ENCODE data around the gene TOX2. TPM values are rescaled to one million over a fixed set of nuclear protein-coding genes. Genes with fewer than 3 reads are reported as not detected.

Gene TOX2
- total RNA-seq, 1 donor from 2014 or later, result 0.16 TPM

DNA sequence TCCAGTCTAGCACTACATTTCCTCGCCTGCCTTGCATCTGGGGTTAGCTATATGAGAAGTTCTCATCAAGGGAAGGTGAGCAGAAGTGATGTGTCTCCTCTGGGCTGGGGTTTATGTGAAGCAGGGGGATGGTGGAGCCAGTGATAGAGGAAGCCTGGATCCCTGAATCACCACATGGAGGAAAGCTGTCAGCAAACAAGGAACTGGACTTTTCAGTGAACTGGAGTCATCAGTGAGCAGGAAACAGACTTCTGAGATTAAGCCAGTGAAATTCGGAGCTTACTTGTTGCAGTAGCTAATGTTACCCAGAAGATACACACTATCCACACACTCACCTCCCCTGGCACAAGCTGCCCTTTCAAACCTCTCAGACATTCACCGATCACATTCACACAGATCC, 13.4 kb upstream of the TOX2 start:
- peaks cover 12% of the 10 kb centered on the region for H3K9me3 Mint-ChIP-seq (ENCODE audit: unreplicated experiment)
- H4K20me1 ChIP-seq (ENCODE audit: insufficient read depth, low read length), result no peaks in the 10 kb centered on the region
- no peaks in the 10 kb centered on the region for H3K9me3 ChIP-seq (ENCODE audit: insufficient read depth, low read depth, low read length)
- no peak overlapping the region for H3K4me3 Mint-ChIP-seq (ENCODE audit: unreplicated experiment)
- H3K4me1 Mint-ChIP-seq (ENCODE audit: low read depth, unreplicated experiment), result no peaks in the 10 kb centered on the region
- H3K27me3 Mint-ChIP-seq (ENCODE audit: low read depth, unreplicated experiment), result peaks cover 36% of the 10 kb centered on the region
- no peak overlapping the region for H3K27ac Mint-ChIP-seq (ENCODE audit: unreplicated experiment)
- no peaks in the 10 kb centered on the region for H3K4me1 ChIP-seq (ENCODE audit: insufficient read depth, low read length)
- no peak for FAIRE-seq
- no peaks in the 10 kb centered on the region for H3K36me3 ChIP-seq (ENCODE audit: insufficient read depth, low read length)
- no peaks in the 10 kb centered on the region for H3K27me3 ChIP-seq (ENCODE audit: insufficient read depth, low read length)
- H2AFZ ChIP-seq (ENCODE audit: low read depth, low read length), result no peak overlapping the region
- no peak for DNase-seq (ENCODE audit: low read depth)
- no peak overlapping the region for H3K9ac ChIP-seq (ENCODE audit: low read length)
- no peak overlapping the region for H3K4me3 ChIP-seq (ENCODE audit: insufficient read depth, low read depth, low read length)
- H3K79me2 ChIP-seq (ENCODE audit: insufficient read depth, low read length), result no peaks in the 10 kb centered on the region
- no peak overlapping the region for H3K27ac ChIP-seq (ENCODE audit: low read depth, low read length)
- no peak overlapping the region for H3K4me2 ChIP-seq (ENCODE audit: low read length)
- TF ChIP-seq EZH2 (IDR thresholded peaks at IDR 0.05; ENCODE audit: insufficient read depth, low read length), result no peak
- TF ChIP-seq, protein P1, sequence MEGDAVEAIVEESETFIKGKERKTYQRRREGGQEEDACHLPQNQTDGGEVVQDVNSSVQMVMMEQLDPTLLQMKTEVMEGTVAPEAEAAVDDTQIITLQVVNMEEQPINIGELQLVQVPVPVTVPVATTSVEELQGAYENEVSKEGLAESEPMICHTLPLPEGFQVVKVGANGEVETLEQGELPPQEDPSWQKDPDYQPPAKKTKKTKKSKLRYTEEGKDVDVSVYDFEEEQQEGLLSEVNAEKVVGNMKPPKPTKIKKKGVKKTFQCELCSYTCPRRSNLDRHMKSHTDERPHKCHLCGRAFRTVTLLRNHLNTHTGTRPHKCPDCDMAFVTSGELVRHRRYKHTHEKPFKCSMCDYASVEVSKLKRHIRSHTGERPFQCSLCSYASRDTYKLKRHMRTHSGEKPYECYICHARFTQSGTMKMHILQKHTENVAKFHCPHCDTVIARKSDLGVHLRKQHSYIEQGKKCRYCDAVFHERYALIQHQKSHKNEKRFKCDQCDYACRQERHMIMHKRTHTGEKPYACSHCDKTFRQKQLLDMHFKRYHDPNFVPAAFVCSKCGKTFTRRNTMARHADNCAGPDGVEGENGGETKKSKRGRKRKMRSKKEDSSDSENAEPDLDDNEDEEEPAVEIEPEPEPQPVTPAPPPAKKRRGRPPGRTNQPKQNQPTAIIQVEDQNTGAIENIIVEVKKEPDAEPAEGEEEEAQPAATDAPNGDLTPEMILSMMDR (IDR thresholded peaks at IDR 0.05; ENCODE audit: insufficient read depth, low read depth, low read length), result no peak
- H3K36me3 Mint-ChIP-seq (ENCODE audit: low read depth, unreplicated experiment), result no peaks in the 10 kb centered on the region

DNA sequence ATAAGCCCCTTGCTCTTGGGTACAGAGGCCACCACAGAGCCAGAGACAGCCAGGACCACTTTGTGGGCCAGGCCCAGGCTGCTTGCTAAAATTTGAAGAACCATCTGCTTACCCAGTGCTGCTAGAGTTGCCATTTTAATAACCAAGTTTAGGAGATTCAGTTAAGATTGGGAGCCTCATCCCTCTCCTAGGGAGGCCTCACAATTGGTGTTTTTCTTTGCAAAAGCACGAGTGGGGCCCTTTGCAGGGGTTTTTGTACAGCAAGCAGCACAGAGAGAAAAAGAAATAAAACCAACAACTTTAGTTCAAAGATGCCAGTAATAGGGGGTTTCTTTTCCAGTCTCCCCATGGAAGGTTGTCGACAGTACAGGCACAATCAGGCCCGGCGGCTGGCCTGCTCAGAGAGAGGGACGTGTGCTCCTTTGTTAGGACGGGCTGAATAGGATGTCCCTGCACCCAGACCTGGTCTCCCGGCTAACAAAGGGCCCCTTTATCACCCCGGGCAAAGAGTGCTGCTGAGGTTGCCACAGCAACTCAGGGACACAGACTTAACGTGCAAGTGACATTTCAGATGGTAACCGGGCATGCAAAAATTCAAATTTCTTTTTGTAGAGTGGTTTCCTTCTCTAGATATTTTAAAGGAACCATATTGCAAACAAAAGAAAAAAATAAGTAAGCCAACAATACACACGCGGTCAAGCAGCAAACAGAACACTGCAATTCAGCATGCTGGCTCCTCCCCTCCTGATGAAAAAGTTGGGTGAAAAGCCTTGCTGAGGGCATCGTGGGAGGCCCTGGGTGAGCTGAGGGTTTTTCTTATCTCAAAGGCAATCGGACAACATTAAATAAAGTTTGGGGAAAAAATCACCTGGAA, 10.5 kb upstream of the TOX2 start:
- Histone ChIP-seq H3K27me3 (ENCODE audit: insufficient read depth, low read length) (no peaks in the 10 kb centered on the region), H2AFZ (ENCODE audit: low read depth, low read length) (no peak overlapping the region), H3K27ac (ENCODE audit: low read depth, low read length) (no peak overlapping the region), H3K4me2 (ENCODE audit: low read length) (no peak overlapping the region), H4K20me1 (ENCODE audit: insufficient read depth, low read length) (no peaks in the 10 kb centered on the region), H3K79me2 (ENCODE audit: insufficient read depth, low read length) (no peaks in the 10 kb centered on the region), H3K4me3 (ENCODE audit: insufficient read depth, low read depth, low read length) (no peak overlapping the region), H3K9me3 (ENCODE audit: insufficient read depth, low read depth, low read length) (no peaks in the 10 kb centered on the region), H3K4me1 (ENCODE audit: insufficient read depth, low read length) (no peaks in the 10 kb centered on the region), H3K9ac (ENCODE audit: low read length) (no peak overlapping the region), H3K36me3 (ENCODE audit: insufficient read depth, low read length) (no peaks in the 10 kb centered on the region)
- H3K9me3 Mint-ChIP-seq (ENCODE audit: unreplicated experiment), result peaks cover 14% of the 10 kb centered on the region
- no peak overlapping the region for H3K4me3 Mint-ChIP-seq (ENCODE audit: unreplicated experiment)
- H3K27ac Mint-ChIP-seq (ENCODE audit: unreplicated experiment), result no peak overlapping the region
- H3K27me3 Mint-ChIP-seq (ENCODE audit: low read depth, unreplicated experiment), result peaks cover 31% of the 10 kb centered on the region
- FAIRE-seq, result no peak
- no peaks in the 10 kb centered on the region for H3K36me3 Mint-ChIP-seq (ENCODE audit: low read depth, unreplicated experiment)
- no peak for TF ChIP-seq EZH2 (IDR thresholded peaks at IDR 0.05; ENCODE audit: insufficient read depth, low read length)
- TF ChIP-seq, protein P1 (IDR thresholded peaks at IDR 0.05; ENCODE audit: insufficient read depth, low read depth, low read length), result no peak
- no peaks in the 10 kb centered on the region for H3K4me1 Mint-ChIP-seq (ENCODE audit: low read depth, unreplicated experiment)
- no peak for DNase-seq (ENCODE audit: low read depth)

DNA sequence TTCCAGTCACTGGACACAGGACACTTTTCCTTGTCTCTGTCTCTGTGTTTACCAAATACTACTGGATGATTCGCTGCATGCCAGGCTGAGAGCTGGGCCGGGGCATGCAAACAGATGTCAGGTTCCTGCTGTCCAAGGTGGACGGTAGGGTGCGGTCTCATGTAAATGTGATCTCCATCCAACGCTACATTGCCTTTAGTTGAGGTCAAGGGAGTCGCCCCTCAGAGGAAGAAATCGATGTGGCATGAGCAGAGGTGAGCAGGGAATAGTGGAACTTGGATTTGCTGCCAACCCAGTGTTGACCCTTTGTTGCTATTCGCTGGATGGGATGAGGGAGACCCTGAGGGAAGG, 9.8 kb upstream of the TOX2 start:
- no peak for TF ChIP-seq EZH2 (IDR thresholded peaks at IDR 0.05; ENCODE audit: insufficient read depth, low read length)
- TF ChIP-seq, protein P1 (IDR thresholded peaks at IDR 0.05; ENCODE audit: insufficient read depth, low read depth, low read length), result no peak
- Histone ChIP-seq H2AFZ (ENCODE audit: low read depth, low read length) (no peak overlapping the region), H3K79me2 (ENCODE audit: insufficient read depth, low read length) (no peaks in the 10 kb centered on the region), H3K4me2 (ENCODE audit: low read length) (no peak overlapping the region), H3K4me1 (ENCODE audit: insufficient read depth, low read length) (no peaks in the 10 kb centered on the region), H3K27me3 (ENCODE audit: insufficient read depth, low read length) (no peaks in the 10 kb centered on the region), H3K36me3 (ENCODE audit: insufficient read depth, low read length) (no peaks in the 10 kb centered on the region), H3K9ac (ENCODE audit: low read length) (no peak overlapping the region), H3K27ac (ENCODE audit: low read depth, low read length) (no peak overlapping the region), H4K20me1 (ENCODE audit: insufficient read depth, low read length) (no peaks in the 10 kb centered on the region), H3K4me3 (ENCODE audit: insufficient read depth, low read depth, low read length) (no peak overlapping the region), H3K9me3 (ENCODE audit: insufficient read depth, low read depth, low read length) (no peaks in the 10 kb centered on the region)
- peaks cover 31% of the 10 kb centered on the region for H3K27me3 Mint-ChIP-seq (ENCODE audit: low read depth, unreplicated experiment)
- no peaks in the 10 kb centered on the region for H3K4me1 Mint-ChIP-seq (ENCODE audit: low read depth, unreplicated experiment)
- DNase-seq (ENCODE audit: low read depth) (no peak), FAIRE-seq (no peak)
- no peak overlapping the region for H3K27ac Mint-ChIP-seq (ENCODE audit: unreplicated experiment)
- peaks cover 14% of the 10 kb centered on the region for H3K9me3 Mint-ChIP-seq (ENCODE audit: unreplicated experiment)
- no peaks in the 10 kb centered on the region for H3K36me3 Mint-ChIP-seq (ENCODE audit: low read depth, unreplicated experiment)
- no peak overlapping the region for H3K4me3 Mint-ChIP-seq (ENCODE audit: unreplicated experiment)
